Measurements from ENCODE around the gene PLEKHA8.
A peak's percentile ranks its signal among the peaks of the same experiment; 100 is the strongest.

Gene PLEKHA8

DNA sequence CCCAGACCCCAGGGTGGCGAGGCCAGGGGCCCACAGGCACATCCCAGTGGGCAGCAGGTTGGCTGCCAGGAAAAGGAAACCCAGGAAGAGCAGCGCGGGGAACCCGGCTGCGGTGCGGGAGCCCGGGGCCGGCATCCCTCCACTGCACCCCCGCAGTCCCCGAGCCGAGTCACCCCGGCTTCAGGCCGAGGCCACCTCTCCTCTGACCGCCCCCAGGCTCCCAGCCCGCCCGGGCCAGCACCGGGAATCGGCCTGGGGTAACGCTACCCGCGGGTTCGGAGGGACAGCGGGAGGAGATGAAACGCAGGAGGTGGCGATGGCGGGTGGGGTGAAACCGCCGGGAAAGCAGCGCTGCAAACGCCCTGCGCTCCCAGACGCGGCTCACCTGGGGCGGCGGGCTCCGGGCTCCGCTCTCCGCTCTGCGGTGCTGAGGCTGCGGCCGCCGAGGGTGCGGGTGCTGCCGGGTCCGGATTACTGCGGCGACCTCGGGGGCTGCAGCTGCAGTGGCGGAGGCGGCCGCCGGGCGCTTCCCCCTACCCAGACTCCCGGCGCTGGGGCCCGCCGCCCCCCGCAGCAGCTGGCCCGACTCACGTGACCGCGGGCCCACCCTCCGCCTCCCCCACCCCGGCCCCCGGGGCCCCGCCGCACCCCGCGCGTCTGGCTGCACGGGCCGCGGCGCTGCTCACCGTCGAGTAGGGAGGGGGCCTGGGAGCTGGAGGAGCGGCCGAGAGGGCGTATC, 38.8 kb upstream of the PLEKHA8 start, which contains the start of gene SCRN1:
TSS of gene SCRN1 (minus strand) at position 545 of the 739 bp plus-strand sequence. CDS start 20,734 bp downstream, outside the sequence.
- DNase-seq (ENCODE audit: extremely low read depth, insufficient read length): peak; percentile 76
- TF ChIP-seq, protein P1, sequence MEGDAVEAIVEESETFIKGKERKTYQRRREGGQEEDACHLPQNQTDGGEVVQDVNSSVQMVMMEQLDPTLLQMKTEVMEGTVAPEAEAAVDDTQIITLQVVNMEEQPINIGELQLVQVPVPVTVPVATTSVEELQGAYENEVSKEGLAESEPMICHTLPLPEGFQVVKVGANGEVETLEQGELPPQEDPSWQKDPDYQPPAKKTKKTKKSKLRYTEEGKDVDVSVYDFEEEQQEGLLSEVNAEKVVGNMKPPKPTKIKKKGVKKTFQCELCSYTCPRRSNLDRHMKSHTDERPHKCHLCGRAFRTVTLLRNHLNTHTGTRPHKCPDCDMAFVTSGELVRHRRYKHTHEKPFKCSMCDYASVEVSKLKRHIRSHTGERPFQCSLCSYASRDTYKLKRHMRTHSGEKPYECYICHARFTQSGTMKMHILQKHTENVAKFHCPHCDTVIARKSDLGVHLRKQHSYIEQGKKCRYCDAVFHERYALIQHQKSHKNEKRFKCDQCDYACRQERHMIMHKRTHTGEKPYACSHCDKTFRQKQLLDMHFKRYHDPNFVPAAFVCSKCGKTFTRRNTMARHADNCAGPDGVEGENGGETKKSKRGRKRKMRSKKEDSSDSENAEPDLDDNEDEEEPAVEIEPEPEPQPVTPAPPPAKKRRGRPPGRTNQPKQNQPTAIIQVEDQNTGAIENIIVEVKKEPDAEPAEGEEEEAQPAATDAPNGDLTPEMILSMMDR (IDR thresholded peaks at IDR 0.05; ENCODE audit: insufficient read depth, low read length, poor library complexity, severe bottlenecking): no peak
- peak within 1 kb of the TSS; percentile 97 for H3K4me3 ChIP-seq (replicated peaks; ENCODE audit: low read depth, low read length)

DNA sequence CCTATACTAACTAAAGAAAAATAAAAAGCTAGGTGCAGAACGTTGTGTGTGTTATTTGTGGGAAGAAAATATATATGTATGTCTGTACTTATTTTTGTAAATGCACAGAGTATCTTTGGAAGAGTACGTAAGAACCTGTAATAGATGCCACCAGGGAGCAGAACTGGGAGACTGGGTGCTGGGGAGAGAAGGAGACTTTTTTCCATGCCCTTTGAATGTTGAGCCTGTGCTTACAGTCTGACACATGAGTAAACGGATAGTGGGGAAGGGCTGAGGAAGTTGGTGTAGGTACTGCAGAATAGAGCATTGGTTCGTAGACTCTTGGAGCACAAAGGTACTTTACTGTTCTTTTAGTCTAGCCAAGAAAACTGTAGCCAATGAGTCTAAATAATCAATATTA, 37.3 kb upstream of the PLEKHA8 start:
- no peaks in the 10 kb centered on the region for H3K27me3 ChIP-seq (replicated peaks; ENCODE audit: control insufficient read depth, insufficient read depth, low read length)
- H3K4me3 ChIP-seq (replicated peaks; ENCODE audit: low read depth, low read length): no peak overlapping the region
- H3K36me3 ChIP-seq (ENCODE audit: control insufficient read depth, insufficient read depth, low read length): no peaks in the 10 kb centered on the region
- DNase-seq (ENCODE audit: extremely low read depth, insufficient read length): no peak
- TF ChIP-seq, protein P1 (IDR thresholded peaks at IDR 0.05; ENCODE audit: insufficient read depth, low read length, poor library complexity, severe bottlenecking): no peak

More for the DNA sequence above, 38.8 kb upstream of the PLEKHA8 start, which contains the start of gene SCRN1:
- Histone ChIP-seq H3K27me3 (replicated peaks; ENCODE audit: control insufficient read depth, insufficient read depth, low read length) (no peaks in the 10 kb centered on the region), H3K36me3 (ENCODE audit: control insufficient read depth, insufficient read depth, low read length) (no peaks in the 10 kb centered on the region)

DNA sequence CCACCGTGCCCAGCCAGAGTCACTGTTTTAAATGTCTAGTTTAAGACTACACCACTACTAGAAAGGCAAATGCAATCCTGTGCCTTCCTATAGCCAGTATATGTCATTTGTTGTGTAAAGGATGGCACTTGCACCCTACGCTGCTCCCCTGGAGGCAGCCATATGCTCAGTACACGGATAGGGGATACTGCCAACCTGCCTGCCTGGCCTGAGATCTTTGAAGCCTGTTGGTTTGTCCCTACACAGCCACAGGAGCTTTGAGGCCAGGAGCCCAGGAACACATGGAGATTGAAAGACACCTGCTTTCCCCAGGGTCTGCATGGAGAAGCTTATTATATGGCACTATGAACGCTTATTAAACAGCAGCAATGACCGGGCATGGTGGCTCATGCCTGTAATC, 36.3 kb upstream of the PLEKHA8 start:
- Histone ChIP-seq H3K27me3 (replicated peaks; ENCODE audit: control insufficient read depth, insufficient read depth, low read length) (no peaks in the 10 kb centered on the region), H3K4me3 (replicated peaks; ENCODE audit: low read depth, low read length) (no peak overlapping the region), H3K36me3 (ENCODE audit: control insufficient read depth, insufficient read depth, low read length) (no peaks in the 10 kb centered on the region)
- TF ChIP-seq, protein P1 (IDR thresholded peaks at IDR 0.05; ENCODE audit: insufficient read depth, low read length, poor library complexity, severe bottlenecking): no peak
- DNase-seq (ENCODE audit: extremely low read depth, insufficient read length): no peak

DNA sequence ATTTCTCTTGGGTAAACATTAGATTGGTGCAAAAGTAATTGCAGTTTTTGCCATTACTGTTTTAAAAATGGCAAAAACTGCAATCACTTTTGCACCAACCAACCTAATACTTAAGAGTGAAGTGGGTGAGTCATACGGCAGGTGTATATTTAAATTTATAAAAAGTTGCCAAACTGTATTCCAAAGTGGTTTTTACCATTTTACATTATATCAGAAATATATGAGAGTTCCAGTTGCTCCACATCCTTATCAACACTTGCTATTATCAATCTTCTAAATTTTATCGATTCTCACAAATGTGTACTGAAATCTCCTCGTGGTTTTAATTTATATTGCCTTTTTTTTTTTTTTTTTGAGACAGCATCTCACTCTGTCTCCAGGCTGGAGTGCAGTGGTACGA, 35.1 kb upstream of the PLEKHA8 start:
- Histone ChIP-seq H3K36me3 (ENCODE audit: control insufficient read depth, insufficient read depth, low read length) (no peaks in the 10 kb centered on the region), H3K4me3 (replicated peaks; ENCODE audit: low read depth, low read length) (no peak overlapping the region), H3K27me3 (replicated peaks; ENCODE audit: control insufficient read depth, insufficient read depth, low read length) (no peaks in the 10 kb centered on the region)
- DNase-seq (ENCODE audit: extremely low read depth, insufficient read length): no peak
- TF ChIP-seq, protein P1 (IDR thresholded peaks at IDR 0.05; ENCODE audit: insufficient read depth, low read length, poor library complexity, severe bottlenecking): no peak

DNA sequence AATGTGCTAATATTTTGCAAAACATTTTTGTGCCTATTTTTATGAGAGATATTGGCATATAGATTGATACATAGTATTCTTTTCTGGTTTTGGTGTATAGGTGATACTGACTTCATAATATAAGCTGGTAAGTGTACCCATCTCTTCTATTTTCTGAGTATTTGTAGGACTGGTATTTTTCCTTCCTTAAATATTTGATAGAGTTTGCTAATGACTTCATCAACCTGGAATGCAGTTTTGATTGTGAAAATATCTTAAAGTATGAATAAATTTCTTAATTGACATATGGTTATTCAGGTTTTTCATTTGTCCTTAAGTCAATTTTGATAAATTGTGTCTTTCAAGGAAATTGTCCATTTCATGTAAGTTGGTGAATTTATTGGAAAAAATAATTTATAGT, 32.6 kb upstream of the PLEKHA8 start:
- Histone ChIP-seq H3K27me3 (replicated peaks; ENCODE audit: control insufficient read depth, insufficient read depth, low read length) (no peaks in the 10 kb centered on the region), H3K4me3 (replicated peaks; ENCODE audit: low read depth, low read length) (no peak overlapping the region), H3K36me3 (ENCODE audit: control insufficient read depth, insufficient read depth, low read length) (no peaks in the 10 kb centered on the region)
- no peak for DNase-seq (ENCODE audit: extremely low read depth, insufficient read length)
- TF ChIP-seq, protein P1 (IDR thresholded peaks at IDR 0.05; ENCODE audit: insufficient read depth, low read length, poor library complexity, severe bottlenecking): no peak

Measured in GM06990 (cell line).